K562 (cell line): ENCODE data around the gene EPDR1. TPM values are rescaled to one million over a fixed set of nuclear protein-coding genes. Genes with fewer than 3 reads are reported as not detected.

Source experiments
- ATAC-seq: fragments of 200-7000 bp; cut with Tn5 transposase; 3 replicates; pipeline ENCODE4 v1.9.1; 2020; ENCODE audit warnings: moderate library complexity
- BruUV-seq: library from RNA; stranded (reverse); fragments of 400-500 nt; replicated peaks from 2 replicates; lab custom pipeline; 2021; lab: Mats Ljungman, UMichigan
- CTCF ChIA-PET: fragments of 300-600 bp; formaldehyde crosslinking; extraction: SDS; loops from one replicate; lab custom pipeline; 2021; ENCODE audit warnings: low intra/inter-chr PET ratio; lab: Yijun Ruan, JAX
- POLR2A ChIA-PET: fragments of 300-600, 350-650 bp; sonication (Branson Sonifier 250); formaldehyde crosslinking; extraction: SDS; loops from one replicate; lab custom pipeline; 2021; ENCODE audit warnings: antibody characterized with exemption, inconsistent platforms; lab: Yijun Ruan, JAX
- DNase-seq, 4 experiments: peaks; one replicate each; pipeline versions ENCODE4 v3.0.0 to v3.0.0-alpha.2; 2011 to 2018; ENCODE audit warnings: low spot score in 3 of 4, mixed read lengths in 3 of 4; ENCODE audit errors: extremely low read depth in 1 of 4
- FAIRE-seq: peaks from 2 replicates; lab custom pipeline; 2011; peaks lifted over from hg19 to GRCh38; lab: Jason Lieb, UNC
- H2AFZ ChIP-seq: 2 replicates; pipeline ENCODE4 v1.6.0; 2011; ENCODE audit warnings: low read depth, low read length, control low read depth, inconsistent platforms
- H3K27ac ChIP-seq: fragments of 200-600 bp; 3 replicates; pipeline ENCODE4 v1.8.0; 2011; ENCODE audit warnings: low read depth, mild to moderate bottlenecking, control low read depth, inconsistent platforms, low read length, moderate library complexity, mixed read lengths; ENCODE audit errors: extremely low read depth
- H3K27me3 ChIP-seq, 2 experiments: fragments of 300-600 bp in 1 of 2; 2 replicates in 1 of 2; 3 replicates in 1 of 2; pipeline versions ENCODE4 v1.6.0 to v1.8.0; 2011; ENCODE audit warnings: inconsistent platforms in 2 of 2, low read length in 2 of 2, mild to moderate bottlenecking in 1 of 2, mixed read lengths in 1 of 2, moderate library complexity in 1 of 2; ENCODE audit not compliant: control insufficient read depth in 2 of 2, insufficient read depth in 2 of 2
- H3K36me3 ChIP-seq: fragments of 300-600 bp; 3 replicates; pipeline ENCODE4 v1.8.0; 2011; ENCODE audit warnings: mild to moderate bottlenecking, low read length, inconsistent platforms; ENCODE audit not compliant: control insufficient read depth, insufficient read depth
- H3K4me1 ChIP-seq, 2 experiments: fragments of 200-600 bp in 1 of 2; replicated peaks in 1 of 2; 2 replicates in 1 of 2; 3 replicates in 1 of 2; pipeline versions ENCODE4 v1.5.1 to v1.8.0; 2011; ENCODE audit warnings: inconsistent platforms in 2 of 2, low read length in 2 of 2, mild to moderate bottlenecking in 1 of 2, mixed read lengths in 1 of 2, moderate library complexity in 1 of 2; ENCODE audit not compliant: control insufficient read depth in 2 of 2, insufficient read depth in 2 of 2
- H3K4me2 ChIP-seq: 2 replicates; pipeline ENCODE4 v1.6.1; 2011; ENCODE audit warnings: low read length, control low read depth, inconsistent platforms, mixed read lengths; ENCODE audit not compliant: insufficient read depth
- H3K4me3 ChIP-seq: fragments of 200-600 bp; sonication (generic), shearing (Covaris generic); 2 replicates; pipeline ENCODE4 v1.5.1; 2016; ENCODE audit warnings: control low read depth, inconsistent platforms
- H3K79me2 ChIP-seq: fragments of 200-600 bp; 3 replicates; pipeline ENCODE4 v1.8.0; 2011; ENCODE audit warnings: low read length, inconsistent platforms; ENCODE audit not compliant: control insufficient read depth, insufficient read depth
- H3K9ac ChIP-seq, 2 experiments: 2 replicates each; pipeline versions ENCODE4 v1.6.0 to v1.6.1; 2011; ENCODE audit warnings: low read depth in 2 of 2, low read length in 2 of 2, control low read depth in 1 of 2, inconsistent platforms in 1 of 2, mild to moderate bottlenecking in 1 of 2, mixed read lengths in 1 of 2; ENCODE audit not compliant: insufficient read depth in 1 of 2
- H3K9me1 ChIP-seq: one replicate; pipeline ENCODE4 v1.6.0; 2011; ENCODE audit warnings: inconsistent platforms, mild to moderate bottlenecking, low read length, moderate library complexity; ENCODE audit not compliant: control insufficient read depth, insufficient read depth
- H3K9me3 ChIP-seq: replicated peaks from 2 replicates; pipeline ENCODE4 v1.5.1; 2011; ENCODE audit warnings: low read depth, low read length, inconsistent platforms; ENCODE audit not compliant: control insufficient read depth, insufficient read depth
- H4K20me1 ChIP-seq: replicated peaks from 2 replicates; pipeline ENCODE4 v1.6.1; 2011; ENCODE audit warnings: low read length, inconsistent platforms, mixed read lengths; ENCODE audit not compliant: control insufficient read depth, insufficient read depth
- ATF7 ChIP-seq: fragments of 450-650 bp; IDR thresholded peaks from 2 replicates; pipeline ENCODE4 v1.7.1; 2014; ENCODE audit warnings: mild to moderate bottlenecking, moderate library complexity
- BDP1 ChIP-seq: IDR thresholded peaks from 3 replicates; pipeline ENCODE4 v1.6.1; 2011; ENCODE audit not compliant: insufficient read length, insufficient read depth
- CSDE1 ChIP-seq, 2 experiments: fragments of 450-650 bp; IDR thresholded peaks; 2 replicates each; pipeline ENCODE4 v1.6.1; 2016; ENCODE audit warnings: mild to moderate bottlenecking in 1 of 2
- CTBP1 ChIP-seq: fragments of 450-650 bp; IDR thresholded peaks from 2 replicates; pipeline ENCODE4 v1.6.1; 2016; ENCODE audit warnings: borderline replicate concordance
- HNRNPUL1 ChIP-seq: fragments of 200-400 bp; formaldehyde crosslinking; IDR thresholded peaks from 2 replicates; pipeline ENCODE4 v1.6.1; 2017; ENCODE audit warnings: low read length
- PHF21A ChIP-seq: fragments of 450-650 bp; IDR thresholded peaks from 2 replicates; pipeline ENCODE4 v1.6.1; 2017; ENCODE audit warnings: low read depth, borderline replicate concordance
- POU5F1 ChIP-seq: fragments of 150-350 bp; IDR thresholded peaks from 2 replicates; pipeline ENCODE4 v1.6.1; 2014; ENCODE audit warnings: borderline replicate concordance, low read length, low read depth, mild to moderate bottlenecking; ENCODE audit not compliant: partially characterized antibody
- RNF2 ChIP-seq: sonication (generic); IDR thresholded peaks from 2 replicates; pipeline ENCODE4 v1.6.1; 2016
- ZNF197 ChIP-seq: fragments of 200-800 bp; sonication (Bioruptor generic); IDR thresholded peaks from 2 replicates; pipeline ENCODE4 v1.6.1; 2016; ENCODE audit warnings: low read depth, missing genetic modification characterization, missing compliant biosample characterization
- WGBS: fragments of 100-300 bp; shearing (Covaris generic); methylation state at CpG from one replicate; pipeline ENCODE4 v1.1.6; 2016; ENCODE audit warnings: low coverage, mixed read lengths; ENCODE audit not compliant: insufficient coverage; ENCODE audit errors: missing lambda C conversion rate; 5-methylcytosine and 5-hydroxymethylcytosine counted together
- in situ Hi-C: fragments of 300-500 bp; cut with MboI; formaldehyde crosslinking; loops from 4 replicates; pipeline ENCODE4 v1.15.0; 2018; ENCODE audit warnings: inconsistent platforms, mixed read lengths
- intact Hi-C: fragments of 100-400 bp; cut with micrococcal nuclease; formaldehyde crosslinking; loops from 2 replicates; pipeline ENCODE4 v1.14.2; 2022
- polyA plus RNA-seq, 8 experiments: library from polyadenylated mRNA; depleted of rRNA in 4 of 8; stranded (reverse) in 5 of 8; unstranded in 3 of 8; fragments of >200 nt; fragmentation: Nextera tagmentation in 2 of 8; fragmentation: Illumina TruSeq in 1 of 8; extraction: Ambion mirVana in 2 of 8; extraction: Trizol in 1 of 8; gene quantifications; 2 replicates each; pipeline versions ENCODE4 v1.2.1 to v1.2.3, GENCODE V29; 2011 to 2014; ENCODE audit warnings: inconsistent platforms in 1 of 8, missing spikeins in 1 of 8
- total RNA-seq, 7 experiments: library from RNA; depleted of rRNA in 6 of 7; stranded (reverse); fragments of >200 nt in 6 of 7; fragmentation: Illumina TruSeq in 2 of 7; extraction: Trizol in 2 of 7; gene quantifications; 2 replicates each; pipeline versions ENCODE4 v1.2.1 to v1.2.3, GENCODE V29; 2011 to 2021; ENCODE audit warnings: low replicate concordance in 1 of 7

Gene EPDR1
- total and polyA plus RNA-seq, 9 of the 15 experiments (the other 6 are each of a cell fraction or from before 2014, with no cell fraction given), result 0.01 to 0.11 TPM; not detected in 7

DNA sequence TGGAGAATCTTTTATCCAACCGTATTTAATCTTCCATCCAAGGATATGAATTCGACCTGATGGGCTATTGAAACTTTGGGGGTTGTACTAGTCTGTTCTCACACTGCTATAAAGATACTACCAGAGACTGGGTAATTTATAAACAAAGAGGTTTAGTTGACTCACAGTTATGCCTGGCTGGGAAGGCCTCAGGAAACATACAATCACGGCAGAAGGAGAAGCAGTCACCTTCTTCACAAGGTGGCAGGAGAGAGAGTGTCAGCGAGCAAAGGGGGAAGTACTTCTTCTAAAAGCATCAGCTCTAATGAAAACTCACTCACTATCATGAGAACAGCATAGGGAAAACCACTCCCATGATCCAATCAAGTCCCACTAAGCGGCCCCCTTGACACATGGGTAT, 43.8 kb downstream of the EPDR1 start:
- H3K27ac ChIP-seq, result no peak overlapping the region
- no peaks in the 10 kb centered on the region for H3K36me3 ChIP-seq
- ATAC-seq (no peak), FAIRE-seq (no peak), DNase-seq (no peak)
- H4K20me1 ChIP-seq, result no peaks in the 10 kb centered on the region
- H3K9me3 ChIP-seq, result no peaks in the 10 kb centered on the region
- no peak overlapping the region for H3K4me3 ChIP-seq
- no peaks in the 10 kb centered on the region for H3K9me1 ChIP-seq
- H3K4me1 ChIP-seq, result no peaks in the 10 kb centered on the region
- ChIA-PET CTCF (no interaction called here), POLR2A (no interaction called here)
- no peak overlapping the region for H3K4me2 ChIP-seq
- WGBS, result 14% methylated on average over 5 of the region's 5 CpGs
- no peaks in the 10 kb centered on the region for H3K79me2 ChIP-seq
- no peaks in the 10 kb centered on the region for H3K27me3 ChIP-seq
- no peak overlapping the region for H3K9ac ChIP-seq
- BruUV-seq, result no TSS peak
- no peak overlapping the region for H2AFZ ChIP-seq
- in situ Hi-C loops (no loop called here), intact Hi-C loops (no loop called here)
- TF ChIP-seq HNRNPUL1, result no peak
- TF ChIP-seq CTBP1, result no peak
- no peak for TF ChIP-seq BDP1
- no peak for TF ChIP-seq RNF2
- TF ChIP-seq CSDE1 (IDR thresholded peaks at IDR 0.05), result no peak
- no peak for TF ChIP-seq ZNF197 (CRISPR knock-in tag)
- no peak for TF ChIP-seq ATF7
- TF ChIP-seq PHF21A, result no peak
- no peak for TF ChIP-seq POU5F1
